GM19467 (cell line): ENCODE measurements around the gene GNAT1.

ENCODE experiments used
- ATAC-seq: cut with Tn5 transposase; IDR thresholded peaks from one replicate; pipeline ENCODE4 v1.9.1; 2021; ENCODE audit warnings: mild to moderate bottlenecking, moderate library complexity; ENCODE audit not compliant: unreplicated experiment

The GNAT1 gene

DNA sequence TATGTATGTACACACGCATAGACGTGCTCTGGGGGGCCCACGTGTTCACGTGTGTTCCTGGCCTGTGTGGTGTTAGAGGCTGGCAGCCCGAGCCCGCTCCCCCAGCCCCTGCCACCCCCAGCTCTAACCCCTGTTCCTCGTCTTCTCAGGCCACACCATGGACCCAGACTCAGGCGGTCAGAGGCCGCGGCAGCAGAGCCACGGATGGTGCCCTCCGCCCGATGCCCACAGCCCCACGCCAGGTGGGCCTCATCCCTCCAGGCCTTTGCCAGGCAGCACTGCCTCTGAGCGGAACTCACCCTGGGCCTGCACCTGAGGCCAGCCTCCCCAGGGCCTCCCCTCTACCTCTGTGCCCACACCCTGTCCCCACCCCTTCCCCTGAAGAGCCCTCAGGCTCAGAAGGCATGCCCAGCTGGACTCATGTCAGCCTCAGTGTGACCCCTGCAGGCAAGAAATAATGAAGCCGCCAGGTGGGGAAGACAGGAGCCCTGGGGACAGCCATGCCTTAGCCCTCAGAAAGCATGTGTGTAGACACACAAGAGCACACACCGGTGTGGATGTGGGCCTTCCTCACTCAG, 16.4 kb upstream of the GNAT1 start:
- ATAC-seq, result no peak

DNA sequence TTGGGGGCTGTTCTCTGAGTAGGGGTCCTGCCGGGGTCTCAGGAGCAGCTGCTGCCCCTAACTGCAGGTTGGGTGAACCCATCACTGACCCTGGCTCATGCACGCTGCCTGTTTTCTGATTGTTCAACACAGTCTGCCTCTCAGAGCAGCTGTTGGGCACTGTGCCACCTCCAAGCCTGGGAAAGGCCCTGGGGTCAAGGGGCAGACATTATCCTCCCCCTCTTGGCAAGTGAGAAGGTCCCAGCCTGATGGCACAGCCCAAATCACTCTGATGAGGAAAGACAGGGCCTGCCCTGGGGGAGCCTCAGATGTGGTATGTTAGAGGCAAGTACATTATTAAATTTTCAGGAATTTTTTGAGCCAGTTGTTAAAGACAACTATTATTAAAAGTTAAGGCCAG, 14.1 kb upstream of the GNAT1 start:
- no peak for ATAC-seq

DNA sequence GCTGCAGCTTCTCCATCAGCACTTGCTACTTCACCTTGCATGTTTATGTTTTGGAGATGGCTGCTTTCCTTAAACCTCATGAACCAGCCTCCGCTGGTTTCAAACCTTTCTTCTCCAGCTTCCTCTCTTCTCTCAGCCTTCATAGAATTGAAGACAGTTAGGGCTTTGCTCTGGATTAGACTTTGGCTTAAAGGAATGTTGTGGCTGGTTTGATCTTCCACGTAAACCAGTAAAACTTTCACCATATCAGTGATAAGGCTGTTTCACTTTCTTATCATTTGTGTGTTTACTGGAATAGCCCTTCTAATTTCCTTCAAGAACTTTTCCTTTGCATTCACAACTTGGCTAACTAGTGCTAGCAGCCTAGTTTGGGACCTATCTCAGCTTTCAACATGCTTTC, 11.7 kb upstream of the GNAT1 start:
- no peak for ATAC-seq

- ATAC-seq, result no peak
Observed at GRCh38 chr3:50181985-50182384, 9.4 kb upstream of the GNAT1 start.

DNA sequence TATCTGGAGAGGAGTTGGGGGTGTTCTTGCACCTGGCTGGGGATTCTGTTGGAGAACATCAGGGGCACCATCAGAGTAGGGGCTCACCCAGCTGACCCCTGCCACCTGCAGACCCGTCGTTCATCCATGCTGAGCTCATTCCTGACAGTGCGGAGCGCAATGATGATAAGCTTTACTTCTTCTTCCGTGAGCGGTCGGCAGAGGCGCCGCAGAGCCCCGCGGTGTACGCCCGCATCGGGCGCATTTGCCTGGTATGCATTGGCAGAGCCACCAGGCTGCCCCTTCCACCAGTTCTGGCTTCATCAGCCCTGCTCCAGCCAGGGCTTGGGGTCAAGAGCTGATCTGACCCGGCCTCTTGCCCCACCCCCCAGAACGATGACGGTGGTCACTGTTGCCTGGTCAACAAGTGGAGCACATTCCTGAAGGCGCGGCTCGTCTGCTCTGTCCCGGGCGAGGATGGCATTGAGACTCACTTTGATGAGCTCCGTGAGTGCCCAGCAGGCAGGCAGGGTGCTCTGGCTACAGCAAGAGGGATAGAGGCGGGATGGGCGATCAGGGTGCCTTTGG, 8.8 kb upstream of the GNAT1 start:
- ATAC-seq, result no peak

GRCh38 chr3:50183755-50184154, 7.7 kb upstream of the GNAT1 start:
- no peak for ATAC-seq

DNA sequence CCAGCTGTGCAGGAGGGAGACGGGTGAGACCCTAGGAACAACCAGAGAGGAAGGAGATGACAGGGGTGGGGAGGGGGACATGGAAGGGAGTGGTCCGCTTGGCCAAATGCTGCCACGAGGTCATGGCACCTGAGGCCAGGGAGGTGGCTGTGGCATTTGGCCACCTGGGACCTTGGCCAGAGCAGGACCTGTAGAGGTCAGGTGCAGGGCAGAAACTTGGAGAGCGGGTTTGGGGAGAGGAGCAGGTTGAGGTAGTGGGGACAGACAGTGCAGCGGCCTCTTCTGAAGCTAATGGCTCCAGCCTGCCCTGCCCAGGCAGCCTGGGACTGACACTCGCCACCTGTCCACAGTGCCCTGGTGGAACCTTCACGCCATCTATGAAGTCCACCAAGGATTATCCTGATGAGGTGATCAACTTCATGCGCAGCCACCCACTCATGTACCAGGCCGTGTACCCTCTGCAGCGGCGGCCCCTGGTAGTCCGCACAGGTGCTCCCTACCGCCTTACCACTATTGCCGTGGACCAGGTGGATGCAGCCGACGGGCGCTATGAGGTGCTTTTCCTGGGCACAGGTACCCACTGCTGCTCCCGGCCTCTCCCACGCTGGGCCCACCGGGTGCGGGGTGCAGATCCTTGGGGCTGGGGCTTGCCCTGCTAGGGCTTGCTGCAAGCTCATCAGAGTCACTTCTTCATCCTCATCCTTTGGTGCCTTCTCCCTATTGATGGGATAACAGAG, 7.0 kb upstream of the GNAT1 start:
- no peak for ATAC-seq

GRCh38 chr3:50185230-50185629, 6.2 kb upstream of the GNAT1 start:
- ATAC-seq, result no peak

- ATAC-seq, result no peak
Observed at GRCh38 chr3:50186096-50186495, 5.3 kb upstream of the GNAT1 start.

- no peak for ATAC-seq
Observed at GRCh38 chr3:50187750-50188149, 3.7 kb upstream of the GNAT1 start.

DNA sequence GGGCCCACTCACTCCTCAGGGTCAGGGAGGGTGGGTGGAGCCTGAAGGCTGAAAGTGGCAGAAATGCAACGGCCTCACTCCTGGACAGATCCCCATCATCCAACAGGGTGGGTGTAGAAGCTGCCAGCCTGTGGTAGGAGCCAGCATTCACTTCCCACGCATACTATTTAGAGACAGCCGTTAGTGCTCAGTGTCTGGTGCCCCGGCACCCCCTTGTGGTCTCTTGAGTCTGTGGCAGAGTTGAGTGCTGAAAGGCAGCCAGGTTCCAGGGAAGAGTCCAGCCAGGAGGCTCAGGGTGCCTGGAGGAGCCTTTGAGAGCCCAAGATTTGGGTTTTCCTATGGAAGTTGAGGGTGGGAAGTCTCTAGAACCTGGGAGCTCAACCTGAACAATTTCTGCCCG, 2.1 kb upstream of the GNAT1 start:
- ATAC-seq, result no peak

DNA sequence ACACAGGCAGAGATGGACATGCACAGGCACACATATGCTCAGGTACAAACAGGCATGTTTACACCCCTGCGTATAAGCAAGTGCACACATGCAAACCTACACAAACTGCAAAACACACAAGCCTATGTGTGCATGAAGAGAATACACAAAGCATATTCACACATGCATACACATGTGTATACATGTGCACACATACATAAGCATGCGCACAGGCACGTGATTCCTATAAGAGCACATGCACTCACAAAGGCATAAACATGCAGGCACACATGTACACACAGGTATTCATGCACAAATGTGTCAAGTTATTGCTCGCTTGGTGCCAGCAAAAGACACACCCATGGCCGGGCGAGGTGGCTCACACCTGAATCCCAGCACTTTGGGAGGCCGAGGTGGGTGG, 1.4 kb upstream of the GNAT1 start:
- ATAC-seq, result no peak

DNA sequence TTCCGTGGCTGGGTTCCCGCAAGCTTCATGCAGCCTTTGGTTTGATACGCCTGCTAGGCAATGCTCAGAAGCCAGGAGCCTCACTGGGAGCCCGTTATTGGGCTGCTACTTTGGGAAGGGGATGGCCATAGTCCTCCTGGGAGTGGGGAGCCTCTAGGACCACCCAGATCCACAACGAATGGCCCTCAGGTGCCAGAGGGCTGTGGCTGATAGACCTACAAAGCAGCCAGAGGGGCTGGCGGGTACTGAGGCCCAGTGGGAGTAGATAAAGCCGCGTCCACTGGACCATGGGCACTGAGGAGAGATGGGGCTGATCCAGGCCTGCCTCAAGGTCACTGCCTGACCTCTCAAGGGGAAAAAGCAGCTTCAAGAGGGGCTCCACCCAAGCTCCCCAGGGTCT, 714 bp downstream of the GNAT1 start:
- no peak for ATAC-seq

DNA sequence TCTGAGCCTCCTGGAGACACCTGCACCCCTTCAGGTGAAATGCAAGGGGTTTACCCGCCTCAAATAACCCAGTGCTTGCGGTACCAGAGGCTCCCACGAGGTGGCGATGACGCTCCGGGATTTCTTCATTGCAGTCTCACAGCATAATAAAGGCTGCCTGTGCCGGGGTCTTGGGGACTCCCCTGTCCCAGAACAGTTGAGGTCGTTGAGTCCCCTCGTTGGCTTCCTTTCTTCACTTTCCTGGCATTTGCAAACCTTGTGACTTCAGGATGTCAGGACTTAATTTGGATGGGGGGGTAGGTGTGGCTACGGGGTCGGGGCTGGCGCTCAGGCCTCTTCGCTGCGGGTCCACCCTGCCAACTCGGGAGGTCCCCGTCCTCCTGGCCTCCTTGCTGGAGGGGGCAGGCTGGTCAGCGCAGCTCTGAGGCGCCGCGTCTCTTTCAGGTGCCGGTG, 1.3 kb downstream of the GNAT1 start:
- no peak for ATAC-seq

- no peak for ATAC-seq
Observed at GRCh38 chr3:50193286-50193685, 1.9 kb downstream of the GNAT1 start.

- ATAC-seq, result no peak
Observed at GRCh38 chr3:50193746-50194127, 2.3 kb downstream of the GNAT1 start.

- no peak for ATAC-seq
Observed at GRCh38 chr3:50194128-50194902, 2.9 kb downstream of the GNAT1 start.

DNA sequence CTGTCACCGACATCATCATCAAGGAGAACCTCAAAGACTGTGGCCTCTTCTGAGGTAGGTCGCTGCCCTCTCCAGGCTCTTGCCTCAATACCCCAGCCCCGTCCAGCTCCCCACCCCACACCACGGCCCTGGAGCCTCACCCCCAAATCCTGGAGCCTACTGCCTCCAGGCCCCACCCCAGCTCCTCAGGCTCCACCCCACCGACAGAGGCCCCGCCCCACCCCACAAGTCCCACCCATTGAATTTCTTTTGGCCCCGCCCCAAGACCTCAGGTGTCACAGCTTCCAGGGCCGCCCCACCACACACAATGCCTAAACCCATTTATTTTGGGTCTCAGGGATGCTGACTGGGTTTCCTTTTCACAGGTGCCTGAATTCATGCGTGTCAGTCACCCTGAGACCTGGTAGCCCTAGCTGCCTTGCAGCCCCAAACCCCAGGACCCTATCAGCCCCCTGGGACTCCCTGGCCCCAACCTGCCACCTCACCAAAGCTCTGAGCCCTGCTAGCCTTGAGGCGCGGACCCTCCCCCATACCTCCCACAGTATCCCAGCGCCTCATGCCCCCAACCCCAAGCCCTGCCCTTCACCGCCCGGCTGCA, 3.6 kb downstream of the GNAT1 start:
- no peak for ATAC-seq

DNA sequence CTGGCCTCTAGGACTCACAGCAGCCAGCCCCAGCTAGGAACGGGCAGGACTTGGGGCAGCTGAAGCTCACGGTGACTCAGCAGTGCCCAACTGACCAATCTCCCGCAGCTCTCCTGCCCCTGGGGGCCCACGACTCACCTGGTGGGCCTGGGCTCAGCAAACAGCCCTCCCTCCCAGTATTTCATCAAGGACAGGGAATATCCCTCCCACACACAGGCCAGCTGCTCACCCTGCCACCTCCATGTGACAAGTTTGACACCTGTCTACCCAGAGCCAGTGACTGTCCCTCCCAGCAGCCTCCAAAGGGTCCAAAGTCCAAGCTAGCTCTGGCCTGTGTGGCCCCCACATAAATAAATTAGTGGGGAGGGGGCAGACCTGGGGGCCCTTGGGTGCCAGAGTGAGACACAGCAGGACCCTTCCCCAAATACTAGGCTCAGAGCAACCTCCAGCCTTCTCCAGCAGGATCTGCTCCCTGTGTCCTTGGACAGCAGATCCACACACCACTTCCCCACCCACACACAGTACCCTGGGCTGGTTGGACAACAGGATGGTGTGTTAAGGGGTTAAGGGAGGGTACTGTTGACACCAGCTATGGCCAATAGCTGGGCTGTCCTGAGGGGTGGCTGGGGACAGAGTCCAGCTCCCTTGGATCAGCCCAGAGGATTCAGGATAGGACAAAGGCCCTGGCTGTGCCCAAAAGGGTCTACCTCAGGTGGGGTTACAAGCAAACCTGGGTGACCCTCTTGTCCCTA, 4.3 kb downstream of the GNAT1 start:
- ATAC-seq, result no peak

GRCh38 chr3:50196253-50196801, 4.9 kb downstream of the GNAT1 start:
- ATAC-seq, result no peak
